GM12878 (cell line): ENCODE results near the gene TCF7L1.

Source experiments
- CHD4 ChIP-seq: fragments of 200-600 bp; sonication (generic); IDR thresholded peaks from 2 replicates; pipeline ENCODE4 v1.6.1; 2016; ENCODE audit warnings: mild to moderate bottlenecking
- CTCF ChIP-seq, 3 experiments: IDR thresholded peaks in 2 of 3; conservative IDR thresholded peaks in 1 of 3; 2 replicates each; pipeline ENCODE4 v1.5.1; 2011; ENCODE audit warnings: low read depth in 3 of 3, low read length in 3 of 3, mild to moderate bottlenecking in 3 of 3, control low read depth in 2 of 3, moderate library complexity in 2 of 3, inconsistent platforms in 1 of 3, mixed read lengths in 1 of 3; ENCODE audit not compliant: control insufficient read depth in 2 of 3, insufficient read depth in 1 of 3; ENCODE audit errors: extremely low read depth in 1 of 3
- ELK1 ChIP-seq: IDR thresholded peaks from 2 replicates; pipeline ENCODE4 v1.6.1; 2012; ENCODE audit warnings: low read depth, low read length, improper control_type of control experiment
- MEF2A ChIP-seq: IDR thresholded peaks from 2 replicates; pipeline ENCODE4 v1.6.1; 2011; ENCODE audit warnings: low read depth, mild to moderate bottlenecking, low read length, moderate library complexity; ENCODE audit not compliant: insufficient read depth
- NBN ChIP-seq: fragments of 450-650 bp; IDR thresholded peaks from 2 replicates; pipeline ENCODE4 v1.6.1; 2016
- POLR2AphosphoS2 ChIP-seq: IDR thresholded peaks from 2 replicates; pipeline ENCODE4 v1.6.1; 2011; ENCODE audit warnings: low read depth, mild to moderate bottlenecking, low read length, improper control_type of control experiment, moderate library complexity
- TF ChIP-seq, protein P1 (sequence below): IDR thresholded peaks from 2 replicates; pipeline ENCODE4 v1.6.1; 2011; ENCODE audit warnings: low read depth, mild to moderate bottlenecking, low read length, moderate library complexity, borderline replicate concordance; ENCODE audit errors: extremely low read depth

- TF ChIP-seq CTCF (IDR thresholded peaks at IDR 0.05 in 2 of 3, conservative IDR thresholded peaks at IDR 0.05 in 1 of 3; ENCODE audit: control insufficient read depth in 2 of 3, extremely low read depth in 1 of 3, insufficient read depth in 1 of 3, low read depth in 3 of 3, low read length in 3 of 3) (no peak), POLR2AphosphoS2 (no peak), ELK1 (no peak), CHD4 (no peak), NBN (no peak), MEF2A (no peak)
- TF ChIP-seq, protein P1, sequence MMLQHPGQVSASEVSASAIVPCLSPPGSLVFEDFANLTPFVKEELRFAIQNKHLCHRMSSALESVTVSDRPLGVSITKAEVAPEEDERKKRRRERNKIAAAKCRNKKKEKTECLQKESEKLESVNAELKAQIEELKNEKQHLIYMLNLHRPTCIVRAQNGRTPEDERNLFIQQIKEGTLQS: no peak
Measured at GRCh38 chr2:85210511-85210910, 77.3 kb downstream of the TCF7L1 start.
